ENCODE results near the gene SLC44A5.
A peak's percentile ranks its signal among the peaks of the same experiment; 100 is the strongest.

- TF ChIP-seq CTCF (conservative IDR thresholded peaks at IDR 0.05; ENCODE audit: low read depth in 2 of 2) (peak; percentile 45 to 59), EZH2 (IDR thresholded peaks at IDR 0.05; ENCODE audit: low read depth, unreplicated experiment) (no peak), POLR2AphosphoS5 (IDR thresholded peaks at IDR 0.05; ENCODE audit: low read depth) (no peak), REST (IDR thresholded peaks at IDR 0.05; ENCODE audit: unreplicated experiment) (no peak), ZNF331 (CRISPR knock-in tag; IDR thresholded peaks at IDR 0.05; ENCODE audit: low read depth) (no peak), JUNB (IDR thresholded peaks at IDR 0.05; ENCODE audit: unreplicated experiment) (no peak), EZH2phosphoT487 (IDR thresholded peaks at IDR 0.05; ENCODE audit: unreplicated experiment) (no peak), ZNF462 (CRISPR knock-in tag; IDR thresholded peaks at IDR 0.05) (no peak), NANOG (IDR thresholded peaks at IDR 0.05; ENCODE audit: borderline replicate concordance) (no peak), STAT1 (IDR thresholded peaks at IDR 0.05; ENCODE audit: unreplicated experiment) (no peak), ETS1 (IDR thresholded peaks at IDR 0.05) (no peak)
Measured at GRCh38 chr1:75423616-75424015, 187.3 kb downstream of the SLC44A5 start.
